ENCODE results near the gene MAP3K3. TPM values are rescaled to one million over a fixed set of nuclear protein-coding genes. Genes with fewer than 3 reads are reported as not detected.

Gene MAP3K3
- polyA plus RNA-seq, 2 of the 4 experiments (the other 2 are of a cell fraction), result 10.8 to 11.2 TPM

GRCh38 chr17:63694229-63694949 lies 72.2 kb downstream of the MAP3K3 start (continued):
- TF ChIP-seq NR3C1 (IDR thresholded peaks at IDR 0.05) (no peak), NPAS2 (CRISPR knock-in tag; IDR thresholded peaks at IDR 0.05; ENCODE audit: borderline replicate concordance) (no peak), E2F6 (IDR thresholded peaks at IDR 0.05; ENCODE audit: borderline replicate concordance, low read depth) (no peak), FOXS1 (CRISPR knock-in tag; IDR thresholded peaks at IDR 0.05) (no peak), CBX2 (IDR thresholded peaks at IDR 0.05; ENCODE audit: borderline replicate concordance, low read depth) (no peak), MAZ (IDR thresholded peaks at IDR 0.05; ENCODE audit: borderline replicate concordance, low read depth, low read length) (no peak), EP300 (IDR thresholded peaks at IDR 0.05) (no peak), SREBF2 (IDR thresholded peaks at IDR 0.05) (no peak), KDM5A (IDR thresholded peaks at IDR 0.05) (no peak)

- Histone ChIP-seq H3K4me1 (0 out of 3 replicates have a peak, but pooled peaks cover 6% of the 10 kb centered on the region), H3K27ac (no peak overlapping the region), H3K4me3 (no peak overlapping the region), H3K4me2 (no peak overlapping the region), H3K9me3 (no peaks in the 10 kb centered on the region)
- DNase-seq (ENCODE audit: low read depth in 1 of 2, low spot score in 1 of 2), result no peak
- 90% methylated on average over 15 of the region's 15 CpGs for WGBS (ENCODE audit: missing lambda C conversion rate)
- ChIA-PET CTCF (interaction anchor here (0.6 to 7.0 kb wide), 10 partner anchors 11 to 1792 kb away, joined by 3 to 116 read pairs (median 4); no protein-coding TSS in a partner anchor), POLR2A (interaction anchor here (1.1 kb wide), 1 partner anchor 109 kb away, joined by 3 read pairs; no protein-coding TSS in a partner anchor)
- TF ChIP-seq MAFK (IDR thresholded peaks at IDR 0.05; ENCODE audit: partially characterized antibody), result no peak
- TF ChIP-seq RARB (CRISPR knock-in tag; IDR thresholded peaks at IDR 0.05), result no peak
- no peak for TF ChIP-seq CBX8 (IDR thresholded peaks at IDR 0.05)
- TF ChIP-seq ZC3H11A (IDR thresholded peaks at IDR 0.05), result no peak
- no peak for TF ChIP-seq FOXS1 (CRISPR knock-in tag; IDR thresholded peaks at IDR 0.05)
- no peak for TF ChIP-seq RNF2 (IDR thresholded peaks at IDR 0.05; ENCODE audit: borderline replicate concordance, low read depth)
- TF ChIP-seq CHD4 (IDR thresholded peaks at IDR 0.05; ENCODE audit: borderline replicate concordance), result no peak
- no peak for TF ChIP-seq KDM1A (IDR thresholded peaks at IDR 0.05; ENCODE audit: low read depth)
- no peak for TF ChIP-seq EHMT2 (IDR thresholded peaks at IDR 0.05; ENCODE audit: low read depth)
- no peak for TF ChIP-seq FOSB (CRISPR knock-in tag; IDR thresholded peaks at IDR 0.05)
- no peak for TF ChIP-seq ZSCAN20 (CRISPR knock-in tag; IDR thresholded peaks at IDR 0.05)
- no peak for TF ChIP-seq ESRRA (IDR thresholded peaks at IDR 0.05; ENCODE audit: borderline replicate concordance, low read length)
- TF ChIP-seq RAD21 (conservative IDR thresholded peaks at IDR 0.05 in 1 of 2, IDR thresholded peaks at IDR 0.05 in 1 of 2), result no peak
- TF ChIP-seq HDAC2 (IDR thresholded peaks at IDR 0.05), result no peak
- TF ChIP-seq HMGXB4 (CRISPR knock-in tag; IDR thresholded peaks at IDR 0.05; ENCODE audit: borderline replicate concordance), result no peak
- no peak for FAIRE-seq
- no peak for ATAC-seq
Measured at GRCh38 chr17:63694950-63695773, 72.9 kb downstream of the MAP3K3 start.

All from A549 (cell line).